GM10266 (cell line): ENCODE measurements around the gene RPL39.

Source experiments
- DNase-seq: peaks from one replicate; pipeline ENCODE4 v3.0.0; 2012; ENCODE audit errors: extremely low spot score
- TF ChIP-seq, protein P1 (sequence below): IDR thresholded peaks from 2 replicates; pipeline ENCODE4 v1.5.1; 2012; ENCODE audit warnings: mild to moderate bottlenecking, low read depth; ENCODE audit not compliant: control insufficient read depth, insufficient read depth; ENCODE audit errors: missing control alignments

The RPL39 gene

DNA sequence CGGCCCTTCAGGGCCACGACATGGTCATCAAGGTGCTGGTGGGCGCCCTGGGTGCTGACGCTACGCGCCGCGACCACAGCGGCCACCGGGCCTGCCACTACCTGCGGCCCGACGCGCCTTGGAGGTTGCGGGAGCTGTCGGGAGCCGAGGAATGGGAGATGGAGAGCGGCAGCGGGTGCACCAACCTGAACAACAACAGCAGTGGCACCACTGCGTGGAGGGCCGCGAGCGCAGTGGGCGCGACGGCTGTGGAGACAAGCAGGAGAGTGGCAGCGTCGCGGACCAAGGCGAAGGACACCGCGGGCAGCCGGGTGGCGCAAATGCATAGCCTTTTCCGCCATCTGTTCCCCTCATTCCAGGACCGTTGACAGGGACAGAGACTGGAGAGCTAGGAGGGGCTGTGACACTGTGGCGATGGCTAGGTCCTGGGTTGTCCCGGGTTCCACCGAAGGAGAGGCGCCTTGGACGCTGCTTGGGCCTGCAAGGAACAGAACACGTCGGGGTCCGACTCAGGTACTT is 32.1 kb downstream of the RPL39 start:
- no peak for DNase-seq
- TF ChIP-seq, protein P1, sequence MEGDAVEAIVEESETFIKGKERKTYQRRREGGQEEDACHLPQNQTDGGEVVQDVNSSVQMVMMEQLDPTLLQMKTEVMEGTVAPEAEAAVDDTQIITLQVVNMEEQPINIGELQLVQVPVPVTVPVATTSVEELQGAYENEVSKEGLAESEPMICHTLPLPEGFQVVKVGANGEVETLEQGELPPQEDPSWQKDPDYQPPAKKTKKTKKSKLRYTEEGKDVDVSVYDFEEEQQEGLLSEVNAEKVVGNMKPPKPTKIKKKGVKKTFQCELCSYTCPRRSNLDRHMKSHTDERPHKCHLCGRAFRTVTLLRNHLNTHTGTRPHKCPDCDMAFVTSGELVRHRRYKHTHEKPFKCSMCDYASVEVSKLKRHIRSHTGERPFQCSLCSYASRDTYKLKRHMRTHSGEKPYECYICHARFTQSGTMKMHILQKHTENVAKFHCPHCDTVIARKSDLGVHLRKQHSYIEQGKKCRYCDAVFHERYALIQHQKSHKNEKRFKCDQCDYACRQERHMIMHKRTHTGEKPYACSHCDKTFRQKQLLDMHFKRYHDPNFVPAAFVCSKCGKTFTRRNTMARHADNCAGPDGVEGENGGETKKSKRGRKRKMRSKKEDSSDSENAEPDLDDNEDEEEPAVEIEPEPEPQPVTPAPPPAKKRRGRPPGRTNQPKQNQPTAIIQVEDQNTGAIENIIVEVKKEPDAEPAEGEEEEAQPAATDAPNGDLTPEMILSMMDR = no peak

DNA sequence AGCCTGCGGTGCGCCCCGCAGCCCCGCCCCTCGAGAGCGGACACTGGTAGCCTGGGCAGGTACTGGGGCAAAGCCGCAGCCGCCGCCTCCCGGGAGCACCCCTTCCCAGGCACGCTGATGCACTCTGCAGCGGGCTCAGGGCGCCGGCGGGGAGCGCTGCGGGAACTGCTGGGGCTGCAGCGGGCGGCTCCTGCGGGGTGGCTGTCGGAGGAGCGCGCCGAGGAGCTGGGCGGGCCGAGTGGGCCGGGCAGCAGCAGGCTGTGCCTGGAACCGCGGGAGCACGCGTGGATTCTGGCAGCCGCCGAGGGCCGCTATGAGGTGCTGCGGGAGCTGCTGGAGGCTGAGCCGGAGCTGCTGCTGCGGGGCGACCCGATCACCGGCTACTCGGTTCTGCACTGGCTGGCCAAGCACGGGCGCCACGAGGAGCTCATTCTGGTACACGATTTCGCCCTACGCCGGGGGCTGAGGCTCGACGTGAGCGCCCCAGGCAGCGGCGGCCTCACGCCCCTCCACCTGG is 32.6 kb downstream of the RPL39 start:
- TF ChIP-seq, protein P1 = no peak
- DNase-seq = no peak

DNA sequence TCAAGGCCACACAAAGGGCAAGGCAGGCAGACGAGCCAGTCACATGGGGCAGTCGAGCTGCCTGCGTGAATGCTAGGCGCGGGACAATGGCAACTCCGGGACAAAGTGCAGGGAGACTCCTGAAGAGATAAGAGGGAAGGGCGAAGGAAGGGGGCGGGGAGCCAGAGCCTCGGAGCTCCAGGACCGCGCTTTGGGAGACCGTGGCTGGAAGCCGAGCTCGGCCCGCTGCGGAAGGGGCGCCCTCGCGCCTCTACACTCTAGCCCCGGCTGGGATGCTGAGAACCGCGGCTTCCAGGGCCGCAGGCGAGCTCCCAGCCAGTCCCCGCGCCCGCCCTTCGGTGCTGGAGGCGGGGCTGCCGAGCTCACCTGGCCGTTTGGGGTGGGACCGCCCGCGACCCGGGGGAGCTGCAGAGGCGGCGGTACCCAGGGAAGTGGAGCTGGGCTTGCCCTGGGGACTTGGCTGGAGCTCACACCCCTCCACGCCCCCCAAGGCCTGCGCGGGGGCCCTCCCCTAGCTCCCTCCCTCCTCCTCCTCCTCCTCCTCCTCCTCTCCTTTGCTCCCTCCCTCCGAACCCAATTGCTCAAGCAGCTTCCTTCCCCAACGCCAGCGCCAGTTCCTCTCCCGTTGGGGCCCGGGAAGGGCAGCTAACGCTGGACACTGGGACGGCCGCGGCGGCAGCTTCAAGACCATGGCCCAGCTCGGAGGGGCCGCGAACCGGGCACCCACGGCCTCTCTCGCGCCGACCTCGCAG is 33.3 kb downstream of the RPL39 start, which contains the start of gene SOWAHD:
TSS of gene SOWAHD (plus strand) at position 610 of the 752 bp plus-strand sequence. CDS start at position 690, 80 bp downstream.
- DNase-seq = no peak
- TF ChIP-seq, protein P1 = no peak

DNA sequence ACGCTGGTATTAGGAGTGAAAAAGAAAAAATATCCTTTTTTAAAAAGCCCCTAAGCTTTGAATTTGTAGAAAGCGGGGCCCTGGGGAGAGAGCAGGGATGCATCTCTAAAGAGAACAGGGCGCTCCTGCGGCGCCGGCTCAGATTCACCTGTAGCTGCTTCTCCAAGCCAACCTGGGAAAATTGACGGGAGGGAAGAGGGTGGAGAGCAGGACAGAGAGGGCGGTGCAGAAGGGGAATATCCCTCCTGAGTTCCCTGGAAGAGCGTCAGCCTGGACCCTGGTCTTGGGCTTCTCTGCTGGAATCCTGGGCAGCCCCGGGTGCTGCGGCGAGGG is 33.8 kb downstream of the RPL39 start:
- TF ChIP-seq, protein P1 = no peak
- no peak for DNase-seq

DNA sequence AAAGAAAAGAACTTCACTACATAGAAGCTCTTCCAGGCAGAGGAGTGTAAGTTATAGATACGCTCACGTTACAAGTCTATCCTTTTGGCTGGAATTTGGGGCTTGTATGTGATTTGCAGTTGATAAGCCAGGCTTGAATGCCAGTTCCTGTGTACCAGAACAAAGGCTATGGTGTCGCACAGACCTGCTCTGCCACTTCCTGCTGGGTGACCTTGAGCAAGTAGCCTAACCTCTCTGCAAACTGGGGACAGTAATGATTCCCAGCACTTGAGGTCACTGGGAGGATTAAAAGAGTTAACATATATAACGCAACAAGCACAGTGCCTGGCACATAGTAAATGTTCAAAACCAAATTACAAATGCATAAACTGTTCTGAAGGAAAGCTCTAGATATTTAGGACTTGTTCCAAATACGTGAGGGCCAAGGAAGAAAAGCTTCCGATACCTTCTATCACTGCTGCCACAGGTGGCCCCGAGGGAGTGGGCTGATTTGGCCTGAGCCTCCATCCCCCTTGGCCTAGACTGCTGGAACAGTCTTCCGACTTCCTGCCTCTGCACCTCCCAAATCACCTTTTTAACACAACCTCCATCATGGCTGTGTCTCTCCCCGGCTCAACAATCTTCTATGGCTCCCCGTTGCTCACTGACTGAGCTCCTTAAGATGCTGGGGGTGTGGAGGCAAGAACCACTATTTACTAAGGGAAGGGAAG is 34.3 kb downstream of the RPL39 start:
- DNase-seq = no peak
- TF ChIP-seq, protein P1 = no peak

DNA sequence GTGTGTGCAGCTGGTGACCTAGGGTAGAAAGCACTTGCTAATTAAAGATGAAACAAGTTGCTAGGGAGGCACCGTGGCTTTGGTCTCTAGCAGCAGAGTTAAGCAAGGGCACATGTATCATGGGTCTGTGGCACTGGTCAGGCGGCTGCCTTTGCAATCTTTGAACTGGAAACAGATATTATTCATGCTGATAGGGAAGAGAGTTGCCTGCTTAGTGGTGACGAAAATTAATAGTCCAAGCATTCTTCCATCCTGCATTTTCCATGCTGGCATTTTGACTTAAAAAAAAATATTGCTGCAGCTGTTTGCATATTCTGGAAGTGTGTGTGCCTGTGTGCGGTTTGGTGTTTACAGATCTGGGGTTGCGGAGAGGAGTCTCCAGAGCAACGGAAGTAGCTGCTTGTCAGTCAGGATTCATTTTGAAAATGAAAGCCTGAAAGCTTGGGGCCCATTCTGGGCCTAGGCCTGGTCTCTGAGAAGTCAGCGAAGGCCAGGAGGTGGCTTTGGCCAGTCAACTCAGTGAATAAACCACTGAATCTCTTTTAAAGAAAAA is 35.4 kb downstream of the RPL39 start:
- TF ChIP-seq, protein P1 = no peak
- DNase-seq = peak; percentile 77

DNA sequence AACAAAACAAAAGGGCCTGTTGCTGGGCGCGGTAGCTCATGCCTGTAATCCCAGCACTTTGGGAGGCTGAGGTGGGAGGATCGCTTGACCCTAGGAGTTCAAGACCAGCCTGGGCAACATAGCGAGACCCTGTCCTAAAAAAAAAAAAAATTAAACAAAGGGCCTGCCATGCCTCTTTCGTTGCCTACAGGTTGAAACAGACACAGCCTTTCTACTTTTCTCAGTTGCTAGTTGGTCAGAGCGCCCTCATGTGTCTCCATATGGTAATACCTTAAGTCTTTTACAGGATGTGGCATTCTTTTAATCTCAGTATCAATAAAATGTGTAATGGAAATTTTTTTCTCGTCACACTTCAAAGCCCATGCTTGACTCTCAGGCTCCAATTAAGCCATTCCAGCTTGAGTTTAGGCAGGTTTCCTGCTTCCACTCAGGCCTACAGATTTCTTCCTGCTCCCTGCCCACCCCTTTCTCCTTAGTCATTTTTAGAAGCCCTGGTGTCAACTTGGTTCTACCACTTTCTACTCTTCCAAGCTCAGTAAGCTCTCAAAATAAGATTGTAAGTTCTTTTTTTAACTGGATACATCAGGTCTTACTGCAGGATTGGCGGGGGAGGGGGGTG is 37.7 kb downstream of the RPL39 start:
- DNase-seq = peak; percentile 52
- TF ChIP-seq, protein P1 = peak; percentile 42
